Activated CD8-positive, alpha-beta memory T cell treated with anti-CD3 and anti-CD28 coated beads, Interleukin-2, amount 10 ng/mL, durations not matched to agents 7 days and 5 days (primary cell): ENCODE results near the gene GABRD. TPM values are rescaled to one million over a fixed set of nuclear protein-coding genes. Genes with fewer than 3 reads are reported as not detected.

Experiments used
- ATAC-seq: fragments of 150-1000 bp; cut with Tn5 transposase; one replicate; pipeline ENCODE4 v1.10.0; 2021; ENCODE audit warnings: moderate library complexity
- CTCF ChIA-PET: fragments of 350-600 bp; sonication (Branson Sonifier 250); formaldehyde crosslinking; loops from one replicate; lab custom pipeline; 2021; ENCODE audit warnings: antibody characterized with exemption; lab: Charles Lee
- DNase-seq: peaks from one replicate; pipeline ENCODE4 v3.0.0-alpha.2; 2020
- H3K27ac Mint-ChIP-seq: one replicate; pipeline ENCODE4 v1.8.0; 2021; ENCODE audit warnings: mild to moderate bottlenecking, mixed read lengths
- H3K27me3 Mint-ChIP-seq: one replicate; pipeline ENCODE4 v1.8.0; 2021; ENCODE audit warnings: mixed read lengths
- H3K36me3 Mint-ChIP-seq: one replicate; pipeline ENCODE4 v1.8.0; 2021; ENCODE audit warnings: mild to moderate bottlenecking, mixed read lengths
- H3K4me1 Mint-ChIP-seq: one replicate; pipeline ENCODE4 v1.8.0; 2021; ENCODE audit warnings: mixed read lengths
- H3K4me3 Mint-ChIP-seq: one replicate; pipeline ENCODE4 v1.8.0; 2021; ENCODE audit warnings: mild to moderate bottlenecking, moderate library complexity, mixed read lengths
- H3K9me3 Mint-ChIP-seq: one replicate; pipeline ENCODE4 v1.8.0; 2022; ENCODE audit warnings: low read depth, mixed read lengths
- total RNA-seq, 2 experiments: library from RNA; stranded (reverse); gene quantifications; one replicate each; pipeline ENCODE4 v1.2.3, GENCODE V29; 2021

GABRD gene
- total RNA-seq, 2 experiments from 2014 or later, result not detected

DNA sequence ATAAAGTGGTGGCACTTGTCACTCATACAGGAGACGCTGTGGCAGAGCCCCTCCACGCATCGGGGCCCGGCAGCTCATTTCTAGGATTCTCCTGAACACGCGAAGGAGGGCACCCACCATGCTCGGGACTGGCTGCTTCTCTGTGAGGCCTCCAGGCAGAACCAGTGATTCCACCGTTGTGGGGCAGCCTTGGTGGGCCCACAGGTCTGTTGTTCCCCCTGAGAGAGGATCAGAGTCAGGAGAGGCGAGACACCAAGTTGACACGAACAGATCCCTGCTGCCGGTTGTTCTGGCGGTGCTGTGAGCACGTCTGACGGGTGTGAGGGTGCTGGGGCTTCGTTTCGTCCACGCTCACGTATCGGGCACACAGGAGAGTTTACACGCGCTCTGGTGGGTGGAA lies 57.7 kb downstream of the GABRD start:
- Mint-ChIP-seq H3K27ac (no peak overlapping the region), H3K9me3 (peaks cover 13% of the 10 kb centered on the region), H3K36me3 (peaks cover 15% of the 10 kb centered on the region), H3K27me3 (no peaks in the 10 kb centered on the region), H3K4me1 (no peaks in the 10 kb centered on the region), H3K4me3 (no peak overlapping the region)
- ATAC-seq, result no peak
- CTCF ChIA-PET, result no interaction called here
- DNase-seq, result no peak

DNA sequence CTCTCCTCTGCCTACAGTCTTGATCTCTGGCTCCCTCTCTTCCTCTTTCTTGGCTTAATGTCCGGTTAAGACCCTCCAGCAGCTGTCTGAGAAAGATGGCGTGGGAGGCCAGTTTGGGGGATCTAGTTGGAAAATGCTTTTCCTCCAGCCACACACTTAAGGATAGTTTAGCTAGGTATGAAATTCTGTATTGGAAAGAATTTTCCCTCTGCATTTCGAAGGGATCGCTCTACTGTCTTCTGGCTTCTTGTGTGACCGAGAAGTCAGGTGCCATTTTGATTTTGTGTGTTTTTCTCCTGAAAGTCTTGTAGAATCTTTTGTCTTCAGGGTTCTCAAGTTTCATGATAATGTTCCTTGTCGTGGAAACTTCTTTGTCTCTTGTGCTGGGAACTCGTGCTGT lies 59.0 kb downstream of the GABRD start:
- H3K27ac Mint-ChIP-seq, result no peak overlapping the region
- H3K36me3 Mint-ChIP-seq, result peaks cover 15% of the 10 kb centered on the region
- ATAC-seq (no peak), DNase-seq (no peak)
- no peak overlapping the region for H3K4me3 Mint-ChIP-seq
- peaks cover 13% of the 10 kb centered on the region for H3K9me3 Mint-ChIP-seq
- CTCF ChIA-PET, result interaction anchor here (1.1 kb wide), 1 partner anchor 96 kb away, joined by 5 read pairs; no protein-coding TSS in a partner anchor
- H3K27me3 Mint-ChIP-seq, result no peaks in the 10 kb centered on the region
- no peaks in the 10 kb centered on the region for H3K4me1 Mint-ChIP-seq

DNA sequence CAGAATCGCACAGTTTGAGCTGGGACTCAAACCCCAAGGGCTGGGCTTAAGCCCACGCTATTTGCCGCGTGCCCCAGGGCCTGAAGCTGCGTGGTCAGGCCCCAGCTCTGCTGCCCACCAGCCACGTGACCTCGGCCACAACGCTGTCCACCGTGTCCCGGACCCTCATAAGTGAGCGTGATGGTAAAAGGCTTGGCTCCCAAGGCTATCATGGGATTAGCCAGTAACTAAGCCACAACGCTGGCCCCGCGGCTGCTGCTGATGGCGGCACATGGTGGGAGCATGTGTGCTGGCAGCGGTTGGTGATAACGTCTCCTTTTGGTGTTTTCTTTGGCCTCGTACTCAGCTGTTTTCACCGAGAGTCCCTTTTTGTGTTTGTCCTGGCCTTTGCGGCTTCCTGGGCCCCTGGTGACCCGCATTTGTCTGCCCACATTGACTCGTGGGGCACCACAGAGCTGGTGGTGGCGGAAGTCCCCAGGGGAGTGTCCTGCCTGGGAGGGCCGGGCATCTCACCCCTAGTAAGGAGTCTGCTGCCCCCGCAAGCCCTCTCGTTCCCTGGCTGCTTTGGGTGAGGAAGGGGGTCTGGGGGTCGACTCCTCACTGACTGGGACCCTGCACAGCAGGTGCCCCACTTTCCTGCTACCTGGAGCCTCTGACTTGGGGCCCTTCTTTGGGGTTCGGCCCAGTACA lies 60.4 kb downstream of the GABRD start:
- Mint-ChIP-seq H3K27ac (no peak overlapping the region), H3K9me3 (peaks cover 13% of the 10 kb centered on the region), H3K36me3 (peaks cover 15% of the 10 kb centered on the region), H3K4me1 (no peaks in the 10 kb centered on the region), H3K4me3 (no peak overlapping the region), H3K27me3 (no peaks in the 10 kb centered on the region)
- ATAC-seq (no peak), DNase-seq (no peak)
- CTCF ChIA-PET, result no interaction called here

DNA sequence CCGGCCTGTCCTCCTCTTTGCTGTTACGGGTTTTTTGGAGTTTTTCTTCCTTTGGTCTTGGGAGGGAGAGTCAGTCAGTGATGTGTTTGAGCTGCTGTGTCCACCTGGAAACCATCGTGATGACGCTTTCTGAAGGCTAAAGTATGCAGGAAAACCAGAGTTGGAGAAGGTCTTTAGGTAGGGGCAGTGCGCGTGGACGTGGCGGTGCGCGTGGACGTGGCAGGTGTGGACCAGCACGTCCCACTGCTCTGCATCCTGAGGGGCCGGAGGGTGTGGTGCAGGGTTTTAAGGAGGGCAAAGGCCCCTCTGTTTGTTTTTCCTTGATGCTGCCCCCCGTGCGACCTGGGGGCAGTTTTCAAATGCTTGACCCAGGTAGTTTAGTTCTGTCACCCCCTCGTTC lies 61.0 kb downstream of the GABRD start:
- Mint-ChIP-seq H3K27me3 (no peaks in the 10 kb centered on the region), H3K27ac (no peak overlapping the region), H3K36me3 (peaks cover 15% of the 10 kb centered on the region), H3K4me1 (no peaks in the 10 kb centered on the region), H3K4me3 (no peak overlapping the region), H3K9me3 (peaks cover 13% of the 10 kb centered on the region)
- CTCF ChIA-PET, result no interaction called here
- DNase-seq (no peak), ATAC-seq (no peak)

Other genes starting within 250 kb of the GABRD start
- gene NADK, start 240.9 kb upstream of the GABRD start, total RNA-seq, result 100 to 1,000 TPM in 1 of 2 experiments, 10 to 100 TPM in 1; 97.9 to 100 TPM
- 100 to 1,000 TPM; 426 to 473 TPM for gene GNB1, start 128.3 kb upstream of the GABRD start, total RNA-seq
- gene CALML6, start 104.1 kb upstream of the GABRD start, total RNA-seq, result under 1 TPM in 1 of 2 experiments, not detected in 1; 0.45 TPM
- gene TMEM52, start 100.1 kb upstream of the GABRD start, total RNA-seq, result not detected
- not detected for gene CFAP74, start 15.6 kb upstream of the GABRD start, total RNA-seq
- 10 to 100 TPM in 1 of 2 experiments, 1 to 10 TPM in 1; 6.8 to 12.8 TPM for gene PRKCZ, start 31.1 kb downstream of the GABRD start, total RNA-seq
- gene FAAP20, start 175.4 kb downstream of the GABRD start, total RNA-seq, result 10 to 100 TPM; 52.5 to 55.7 TPM
- gene SKI, start 209.0 kb downstream of the GABRD start, total RNA-seq, result 10 to 100 TPM; 35.0 to 42.9 TPM